Measurements from ENCODE around the gene ZNF462. TPM values are rescaled to one million over a fixed set of nuclear protein-coding genes. Genes with fewer than 3 reads are reported as not detected.

Gene ZNF462
- total RNA-seq, 2 experiments from 2014 or later, result 1.1 to 1.3 TPM

- H3K9me3 Mint-ChIP-seq, result no peaks in the 10 kb centered on the region
- ChIA-PET CTCF (no interaction called here), POLR2A (no interaction called here)
- intact Hi-C loops (cut with DNase I, micrococcal nuclease), result no loop called here
- H3K36me3 Mint-ChIP-seq (ENCODE audit: low read depth), result no peaks in the 10 kb centered on the region
- H3K27ac Mint-ChIP-seq, result no peak overlapping the region
- no peak overlapping the region for H3K27ac ChIP-seq (ENCODE audit: low read depth in 1 of 2, low read length in 2 of 2)
- no peak for DNase-seq
- no peaks in the 10 kb centered on the region for H3K27me3 Mint-ChIP-seq
- H3K4me3 Mint-ChIP-seq, result no peak overlapping the region
- no peaks in the 10 kb centered on the region for H3K36me3 ChIP-seq (ENCODE audit: insufficient read depth, low read length)
- no peak overlapping the region for H3K4me3 ChIP-seq (ENCODE audit: low read length)
- ATAC-seq (ENCODE audit: poor library complexity), result no peak
- no peaks in the 10 kb centered on the region for H3K27me3 ChIP-seq (ENCODE audit: control insufficient read depth in 1 of 2, insufficient read depth in 2 of 2, low read length in 2 of 2)
- no peaks in the 10 kb centered on the region for H3K4me1 Mint-ChIP-seq (ENCODE audit: low read depth)
- no peak for TF ChIP-seq CTCF (IDR thresholded peaks at IDR 0.05)
- no peaks in the 10 kb centered on the region for H3K4me1 ChIP-seq (ENCODE audit: insufficient read depth, low read length)
- H3K9me3 ChIP-seq (ENCODE audit: control insufficient read depth in 1 of 2, insufficient read depth in 1 of 2, low read length in 2 of 2), result peaks cover 0 to 3% of the 10 kb centered on the region in 2 experiments
These were observed 109.1 kb downstream of the ZNF462 start for GRCh38 chr9:106972082-106972481.

- ATAC-seq (ENCODE audit: poor library complexity), result no peak
- H3K36me3 ChIP-seq (ENCODE audit: insufficient read depth, low read length), result no peaks in the 10 kb centered on the region
- no peak overlapping the region for H3K27ac Mint-ChIP-seq
- H3K27ac ChIP-seq (ENCODE audit: low read depth in 1 of 2, low read length in 2 of 2), result no peak overlapping the region
- no peaks in the 10 kb centered on the region for H3K36me3 Mint-ChIP-seq (ENCODE audit: low read depth)
- no peaks in the 10 kb centered on the region for H3K4me1 Mint-ChIP-seq (ENCODE audit: low read depth)
- intact Hi-C loops (cut with DNase I, micrococcal nuclease), result no loop called here
- no peaks in the 10 kb centered on the region for H3K9me3 Mint-ChIP-seq
- no peaks in the 10 kb centered on the region for H3K4me1 ChIP-seq (ENCODE audit: insufficient read depth, low read length)
- no peak overlapping the region for H3K4me3 ChIP-seq (ENCODE audit: low read length)
- H3K27me3 Mint-ChIP-seq, result no peaks in the 10 kb centered on the region
- ChIA-PET CTCF (no interaction called here), POLR2A (no interaction called here)
- no peak for TF ChIP-seq CTCF (IDR thresholded peaks at IDR 0.05)
- H3K4me3 Mint-ChIP-seq, result no peak overlapping the region
- H3K27me3 ChIP-seq (ENCODE audit: control insufficient read depth in 1 of 2, insufficient read depth in 2 of 2, low read length in 2 of 2), result no peaks in the 10 kb centered on the region
- no peak for DNase-seq
- H3K9me3 ChIP-seq (ENCODE audit: control insufficient read depth in 1 of 2, insufficient read depth in 1 of 2, low read length in 2 of 2), result peaks cover 0 to 3% of the 10 kb centered on the region in 2 experiments
These were observed 111.4 kb downstream of the ZNF462 start for GRCh38 chr9:106974341-106974740.

GRCh38 chr9:106976772-106977171, 113.8 kb downstream of the ZNF462 start:
- no peak overlapping the region for H3K27ac ChIP-seq (ENCODE audit: low read depth in 1 of 2, low read length in 2 of 2)
- no peak overlapping the region for H3K4me3 ChIP-seq (ENCODE audit: low read length)
- ChIA-PET CTCF (interaction anchor here (0.5 kb wide), 1 partner anchor 63 kb away, joined by 3 read pairs; no protein-coding TSS in a partner anchor), POLR2A (no interaction called here)
- H3K4me1 Mint-ChIP-seq (ENCODE audit: low read depth), result no peaks in the 10 kb centered on the region
- no peaks in the 10 kb centered on the region for H3K36me3 ChIP-seq (ENCODE audit: insufficient read depth, low read length)
- no peak overlapping the region for H3K4me3 Mint-ChIP-seq
- H3K4me1 ChIP-seq (ENCODE audit: insufficient read depth, low read length), result no peaks in the 10 kb centered on the region
- no peaks in the 10 kb centered on the region for H3K9me3 Mint-ChIP-seq
- intact Hi-C loops (cut with DNase I, micrococcal nuclease), result no loop called here
- H3K9me3 ChIP-seq (ENCODE audit: control insufficient read depth in 1 of 2, insufficient read depth in 1 of 2, low read length in 2 of 2), result peaks cover 0 to 3% of the 10 kb centered on the region in 2 experiments
- no peaks in the 10 kb centered on the region for H3K27me3 ChIP-seq (ENCODE audit: control insufficient read depth in 1 of 2, insufficient read depth in 2 of 2, low read length in 2 of 2)
- DNase-seq, result no peak
- TF ChIP-seq CTCF (IDR thresholded peaks at IDR 0.05), result no peak
- no peak overlapping the region for H3K27ac Mint-ChIP-seq
- no peaks in the 10 kb centered on the region for H3K27me3 Mint-ChIP-seq
- no peak for ATAC-seq (ENCODE audit: poor library complexity)
- H3K36me3 Mint-ChIP-seq (ENCODE audit: low read depth), result no peaks in the 10 kb centered on the region
